NT2/D1 (cell line): ENCODE measurements around the gene SLC25A48.

Experiments used
- SUZ12 ChIP-seq: IDR thresholded peaks from 2 replicates; pipeline ENCODE4 v1.6.1; 2011; ENCODE audit not compliant: insufficient read length, insufficient read depth; ENCODE audit errors: extremely low read depth
- YY1 ChIP-seq: IDR thresholded peaks from 2 replicates; pipeline ENCODE4 v1.6.1; 2011; ENCODE audit not compliant: insufficient read length, insufficient read depth
- ZNF274 ChIP-seq: IDR thresholded peaks from 2 replicates; pipeline ENCODE4 v1.6.1; 2011; ENCODE audit warnings: mild to moderate bottlenecking, low read depth, low read length

DNA sequence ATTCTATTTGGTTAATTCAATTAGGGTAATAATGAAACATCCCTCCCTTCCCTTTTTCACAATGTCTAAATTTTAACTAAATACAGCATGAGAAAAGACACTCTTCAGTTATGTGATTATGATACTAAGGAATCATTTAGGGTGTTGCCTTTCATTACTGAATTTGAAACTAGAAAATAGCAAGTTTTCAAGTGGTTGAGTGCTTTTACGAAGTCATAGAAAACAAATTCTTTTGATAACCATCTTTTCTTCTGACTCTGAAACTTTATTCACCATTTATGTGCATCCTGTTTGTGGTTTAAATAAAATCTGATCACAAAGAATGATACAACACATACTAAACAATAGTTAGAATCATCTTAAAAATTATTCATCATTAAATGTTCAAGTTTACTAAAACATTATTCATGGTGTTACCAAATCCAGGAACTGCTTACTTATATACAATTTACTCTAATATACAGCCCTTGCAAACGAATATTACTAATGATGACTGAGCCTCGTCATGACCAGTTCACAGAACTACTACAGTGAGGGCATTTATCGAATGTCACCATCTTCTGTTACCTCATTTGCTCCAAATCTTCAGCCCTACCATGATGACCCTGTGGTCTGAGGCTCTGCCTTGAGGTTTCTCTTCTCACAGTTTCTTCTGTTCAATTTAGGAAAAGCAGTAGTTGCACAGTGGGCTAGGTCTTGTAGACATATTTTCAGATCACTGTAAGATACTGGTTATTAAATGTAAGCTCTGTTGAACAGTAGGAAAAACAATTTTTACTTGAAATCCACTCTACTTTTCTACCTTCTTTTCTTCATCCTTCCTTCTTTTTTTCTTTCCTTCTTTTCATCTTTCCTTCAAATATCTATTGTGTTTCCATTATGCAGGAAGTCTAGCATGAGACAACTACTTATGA lies 79.5 kb downstream of the SLC25A48 start:
- TF ChIP-seq YY1, result no peak
- no peak for TF ChIP-seq ZNF274
- TF ChIP-seq SUZ12, result no peak
